WTC11 (cell line): ENCODE data around the gene RCVRN. TPM values are rescaled to one million over a fixed set of nuclear protein-coding genes. Genes with fewer than 3 reads are reported as not detected.

Source experiments
- ATAC-seq: fragments of 200-7000 bp; cut with Tn5 transposase; 2 replicates; pipeline ENCODE4 v1.10.0; 2021; ENCODE audit warnings: mild to moderate bottlenecking, moderate library complexity
- CTCF ChIA-PET: fragments of 300-600 bp; sonication (Branson Sonifier 250); formaldehyde crosslinking; loops from one replicate; lab custom pipeline; 2021; ENCODE audit warnings: antibody characterized with exemption; lab: Charles Lee
- POLR2A ChIA-PET: fragments of 350-600 bp; sonication (Branson Sonifier 250); formaldehyde crosslinking; loops from one replicate; lab custom pipeline; 2021; ENCODE audit warnings: antibody characterized with exemption; lab: Charles Lee
- DNase-seq: peaks from one replicate; pipeline ENCODE4 v3.0.0; 2021; ENCODE audit warnings: low spot score
- H3K27ac Mint-ChIP-seq: 2 replicates; pipeline ENCODE4 v1.8.0; 2021; ENCODE audit warnings: mixed read lengths
- H3K27me3 Mint-ChIP-seq: 2 replicates; pipeline ENCODE4 v1.8.0; 2021; ENCODE audit warnings: low read depth, mild to moderate bottlenecking, moderate library complexity, mixed read lengths
- H3K36me3 Mint-ChIP-seq: 2 replicates; pipeline ENCODE4 v1.8.0; 2021; ENCODE audit warnings: mixed read lengths
- H3K4me1 Mint-ChIP-seq: 2 replicates; pipeline ENCODE4 v1.8.0; 2022; ENCODE audit warnings: mixed read lengths
- H3K4me3 Mint-ChIP-seq: 2 replicates; pipeline ENCODE4 v1.8.0; 2021; ENCODE audit warnings: mild to moderate bottlenecking, moderate library complexity, mixed read lengths
- H3K9me3 Mint-ChIP-seq: 2 replicates; pipeline ENCODE4 v1.8.0; 2021; ENCODE audit warnings: mixed read lengths
- ATF2 ChIP-seq: sonication (generic); formaldehyde crosslinking; IDR thresholded peaks from 2 replicates; pipeline ENCODE4 v1.8.1; 2022; ENCODE audit warnings: low read depth, missing genetic modification reagents, borderline replicate concordance
- ATF6 ChIP-seq: sonication (generic); formaldehyde crosslinking; IDR thresholded peaks from 2 replicates; pipeline ENCODE4 v1.8.1; 2023; ENCODE audit warnings: mild to moderate bottlenecking, missing genetic modification reagents
- E2F1 ChIP-seq: sonication (generic); formaldehyde crosslinking; IDR thresholded peaks from 2 replicates; pipeline ENCODE4 v1.8.0; 2022; ENCODE audit warnings: mild to moderate bottlenecking, missing genetic modification reagents
- ELF4 ChIP-seq: sonication (generic); formaldehyde crosslinking; IDR thresholded peaks from 2 replicates; pipeline ENCODE4 v1.8.1; 2022; ENCODE audit warnings: low read depth, mild to moderate bottlenecking, moderate library complexity, missing genetic modification reagents
- ERG ChIP-seq: fragments of 250-450 bp; sonication (Bioruptor Pico); IDR thresholded peaks from 2 replicates; pipeline ENCODE4 v1.8.0; 2021; ENCODE audit warnings: mild to moderate bottlenecking
- FOXP4 ChIP-seq: sonication (generic); formaldehyde crosslinking; IDR thresholded peaks from 2 replicates; pipeline ENCODE4 v1.8.0; 2022; ENCODE audit warnings: mild to moderate bottlenecking, missing genetic modification reagents
- GABPB1 ChIP-seq: sonication (generic); formaldehyde crosslinking; IDR thresholded peaks from 2 replicates; pipeline ENCODE4 v1.8.1; 2023; ENCODE audit warnings: mild to moderate bottlenecking, missing genetic modification reagents
- GTF2I ChIP-seq: fragments of 250-450 bp; sonication (Bioruptor Pico); conservative IDR thresholded peaks from 2 replicates; pipeline ENCODE4 v1.4.0; 2021; ENCODE audit warnings: mild to moderate bottlenecking
- HMGA2 ChIP-seq: fragments of 250-450 bp; sonication (Bioruptor Pico); IDR thresholded peaks from 2 replicates; pipeline ENCODE4 v1.4.0; 2021; ENCODE audit warnings: mild to moderate bottlenecking, moderate library complexity
- JUN ChIP-seq: sonication (generic); formaldehyde crosslinking; IDR thresholded peaks from 2 replicates; pipeline ENCODE4 v1.8.0; 2023; ENCODE audit warnings: mild to moderate bottlenecking, missing genetic modification reagents
- NFE2L1 ChIP-seq: sonication (generic); formaldehyde crosslinking; IDR thresholded peaks from 2 replicates; pipeline ENCODE4 v1.8.1; 2023; ENCODE audit warnings: missing genetic modification reagents
- NFYB ChIP-seq: sonication (generic); formaldehyde crosslinking; conservative IDR thresholded peaks from 2 replicates; pipeline ENCODE4 v1.8.0; 2022; ENCODE audit warnings: low read depth, missing genetic modification reagents
- PREB ChIP-seq: sonication (generic); formaldehyde crosslinking; IDR thresholded peaks from 2 replicates; pipeline ENCODE4 v1.8.1; 2022; ENCODE audit warnings: mild to moderate bottlenecking, missing genetic modification reagents, moderate library complexity, borderline replicate concordance
- PRRX2 ChIP-seq: fragments of 250-450 bp; sonication (Bioruptor Pico); IDR thresholded peaks from 2 replicates; pipeline ENCODE4 v1.8.0; 2021; ENCODE audit warnings: mild to moderate bottlenecking
- SOX15 ChIP-seq: fragments of 250-450 bp; sonication (Bioruptor Pico); IDR thresholded peaks from 2 replicates; pipeline ENCODE4 v1.9.0; 2021; ENCODE audit warnings: mild to moderate bottlenecking
- TCF7 ChIP-seq: sonication (generic); formaldehyde crosslinking; IDR thresholded peaks from 2 replicates; pipeline ENCODE4 v1.8.0; 2022; ENCODE audit warnings: mild to moderate bottlenecking, low read depth, missing genetic modification reagents, moderate library complexity
- USF1 ChIP-seq: sonication (generic); formaldehyde crosslinking; IDR thresholded peaks from 2 replicates; pipeline ENCODE4 v1.8.0; 2022; ENCODE audit warnings: mild to moderate bottlenecking, missing genetic modification reagents
- ZNF281 ChIP-seq: sonication (generic); formaldehyde crosslinking; IDR thresholded peaks from 2 replicates; pipeline ENCODE4 v1.8.0; 2023; ENCODE audit warnings: mild to moderate bottlenecking, missing genetic modification reagents
- ZNF425 ChIP-seq: fragments of 250-450 bp; sonication (Bioruptor Pico); conservative IDR thresholded peaks from 2 replicates; pipeline ENCODE4 v1.9.0; 2021; ENCODE audit warnings: mild to moderate bottlenecking
- ZNF512 ChIP-seq: sonication (generic); formaldehyde crosslinking; IDR thresholded peaks from 2 replicates; pipeline ENCODE4 v1.8.1; 2022; ENCODE audit warnings: missing genetic modification reagents, borderline replicate concordance
- total RNA-seq: library from RNA; stranded (reverse); gene quantifications from 3 replicates; pipeline ENCODE4 v1.2.3, GENCODE V29; 2021

RCVRN gene
- total RNA-seq, 1 experiment from 2014 or later: not detected

- TF ChIP-seq ZNF281 (CRISPR knock-in tag) (no peak), ATF2 (no peak), HMGA2 (CRISPR knock-in tag) (no peak), ELF4 (CRISPR knock-in tag) (no peak), ZNF512 (CRISPR knock-in tag) (no peak), ATF6 (CRISPR knock-in tag) (no peak)
Observed at GRCh38 chr17:9917801-9918200, 12.7 kb upstream of the RCVRN start (continued).

- Mint-ChIP-seq H3K27ac (no peak overlapping the region), H3K27me3 (no peaks in the 10 kb centered on the region), H3K4me3 (no peak overlapping the region), H3K4me1 (no peaks in the 10 kb centered on the region), H3K9me3 (no peaks in the 10 kb centered on the region), H3K36me3 (no peaks in the 10 kb centered on the region)
- CTCF ChIA-PET: interaction anchor here (1.4 to 2.0 kb wide), 4 partner anchors 12 to 172 kb away, joined by 4 to 13 read pairs (median 6); partner anchors contain the start of gene RCVRN
- DNase-seq: no peak
- ATAC-seq: no peak
- POLR2A ChIA-PET: no interaction called here
- no peak for TF ChIP-seq USF1 (CRISPR knock-in tag)
- TF ChIP-seq GABPB1: no peak
- no peak for TF ChIP-seq NFYB (CRISPR knock-in tag)
- no peak for TF ChIP-seq SOX15
- no peak for TF ChIP-seq ZNF425
- TF ChIP-seq PRRX2: no peak
- no peak for TF ChIP-seq PREB (CRISPR knock-in tag)
- TF ChIP-seq GTF2I (CRISPR knock-in tag): no peak
- no peak for TF ChIP-seq TCF7 (CRISPR knock-in tag)
- TF ChIP-seq FOXP4: no peak
- TF ChIP-seq JUN (CRISPR knock-in tag): no peak
- no peak for TF ChIP-seq NFE2L1
- no peak for TF ChIP-seq ELF4 (CRISPR knock-in tag)
- no peak for TF ChIP-seq ERG (CRISPR knock-in tag)
- no peak for TF ChIP-seq E2F1 (CRISPR knock-in tag)
Observed at GRCh38 chr17:9917131-9917530, 12.1 kb upstream of the RCVRN start.
